CD14-positive monocyte (primary cell): ENCODE data around the gene CALML5. TPM values are rescaled to one million over a fixed set of nuclear protein-coding genes. Genes with fewer than 3 reads are reported as not detected.

ENCODE experiments used
- DNase-seq, 3 donors: peaks; one replicate each; pipeline ENCODE4 v3.0.0-alpha.2; 2011 to 2022
- H2AFZ ChIP-seq: 2 replicates; pipeline ENCODE4 v1.6.0; 2012; ENCODE audit warnings: mild to moderate bottlenecking, low read depth, low read length, inconsistent platforms; ENCODE audit not compliant: insufficient read depth, poor library complexity, severe bottlenecking
- H3K27ac ChIP-seq, 2 donors: 1 replicate in 1 of 2; 2 replicates in 1 of 2; pipeline ENCODE4 v1.5.1; 2012 to 2013; ENCODE audit warnings: low read length in 2 of 2, control low read depth in 1 of 2, inconsistent platforms in 1 of 2, low read depth in 1 of 2, mild to moderate bottlenecking in 1 of 2
- H3K27me3 ChIP-seq, 2 donors: one replicate each; pipeline versions ENCODE4 v1.6.0 to v1.6.1; 2011 to 2013; ENCODE audit warnings: low read length in 2 of 2; ENCODE audit not compliant: control insufficient read depth in 2 of 2, insufficient read depth in 2 of 2
- H3K36me3 ChIP-seq, 2 donors: replicated peaks in 1 of 2; 1 replicate in 1 of 2; 2 replicates in 1 of 2; pipeline versions ENCODE4 v1.5.1 to v1.6.1; 2012 to 2013; ENCODE audit warnings: low read length in 2 of 2, control low read depth in 1 of 2, inconsistent platforms in 1 of 2, mild to moderate bottlenecking in 1 of 2; ENCODE audit not compliant: insufficient read depth in 2 of 2, control insufficient read depth in 1 of 2
- H3K4me1 ChIP-seq, 2 donors: 1 replicate in 1 of 2; 2 replicates in 1 of 2; pipeline versions ENCODE4 v1.5.1 to v1.6.1; 2012 to 2013; ENCODE audit warnings: low read length in 2 of 2, control low read depth in 1 of 2, inconsistent platforms in 1 of 2, mild to moderate bottlenecking in 1 of 2, moderate library complexity in 1 of 2; ENCODE audit not compliant: insufficient read depth in 2 of 2, control insufficient read depth in 1 of 2
- H3K4me2 ChIP-seq: replicated peaks from 2 replicates; pipeline ENCODE3; 2012; ENCODE audit warnings: low read length, moderate library complexity, mild to moderate bottlenecking; ENCODE audit not compliant: poor library complexity, severe bottlenecking; ENCODE audit errors: extremely low read depth
- H3K4me3 ChIP-seq, 3 experiments: fragments of 200-600 bp in 1 of 3; sonication (generic) in 1 of 3; replicated peaks in 1 of 3; 1 replicate in 2 of 3; 2 replicates in 1 of 3; pipeline ENCODE4 v1.5.1; 2011 to 2013; ENCODE audit warnings: low read length in 3 of 3, mild to moderate bottlenecking in 3 of 3, control low read depth in 2 of 3, low read depth in 2 of 3, inconsistent platforms in 1 of 3, moderate library complexity in 1 of 3
- H3K79me2 ChIP-seq: 2 replicates; pipeline ENCODE4 v1.6.0; 2012; ENCODE audit warnings: mild to moderate bottlenecking, control low read depth, inconsistent platforms, low read length, moderate library complexity; ENCODE audit not compliant: insufficient read depth
- H3K9ac ChIP-seq: 2 replicates; pipeline ENCODE4 v1.6.0; 2017; ENCODE audit warnings: low read length, mild to moderate bottlenecking; ENCODE audit not compliant: insufficient read depth, poor library complexity, severe bottlenecking
- H3K9me3 ChIP-seq, 2 donors: replicated peaks in 1 of 2; 1 replicate in 1 of 2; 2 replicates in 1 of 2; pipeline versions ENCODE4 v1.5.1 to v1.6.1; 2012 to 2013; ENCODE audit warnings: low read length in 2 of 2, control low read depth in 1 of 2; ENCODE audit not compliant: control insufficient read depth in 1 of 2, insufficient read depth in 1 of 2
- H4K20me1 ChIP-seq: 2 replicates; pipeline ENCODE4 v1.6.0; 2012; ENCODE audit warnings: mild to moderate bottlenecking, low read length, control low read depth, moderate library complexity; ENCODE audit not compliant: insufficient read depth
- H3K27ac Mint-ChIP-seq, 7 donors: one replicate each; pipeline ENCODE4 v1.8.0; 2020; ENCODE audit warnings: mild to moderate bottlenecking in 7 of 7, mixed read lengths in 7 of 7, moderate library complexity in 6 of 7, inconsistent platforms in 2 of 7
- H3K27me3 Mint-ChIP-seq, 3 donors: one replicate each; pipeline ENCODE4 v1.8.0; 2021 to 2022; ENCODE audit warnings: low read depth in 3 of 3, mild to moderate bottlenecking in 3 of 3, mixed read lengths in 3 of 3, moderate library complexity in 3 of 3, inconsistent platforms in 1 of 3
- H3K36me3 Mint-ChIP-seq, 2 donors: one replicate each; pipeline ENCODE4 v1.8.0; 2020; ENCODE audit warnings: mixed read lengths in 2 of 2, inconsistent platforms in 1 of 2, mild to moderate bottlenecking in 1 of 2
- H3K4me1 Mint-ChIP-seq: one replicate; pipeline ENCODE4 v1.8.0; 2020; ENCODE audit warnings: mild to moderate bottlenecking, mixed read lengths
- H3K4me3 Mint-ChIP-seq, 2 donors: one replicate each; pipeline ENCODE4 v1.8.0; 2020; ENCODE audit warnings: mild to moderate bottlenecking in 2 of 2, mixed read lengths in 2 of 2, moderate library complexity in 1 of 2
- H3K9me3 Mint-ChIP-seq, 7 donors: one replicate each; pipeline ENCODE4 v1.8.0; 2020 to 2022; ENCODE audit warnings: mixed read lengths in 7 of 7, mild to moderate bottlenecking in 6 of 7, moderate library complexity in 6 of 7, inconsistent platforms in 2 of 7
- WGBS: methylation state at CpG from one replicate; pipeline ENCODE4 v1.1.5; 2013; ENCODE audit warnings: missing lambda C conversion rate; ENCODE audit not compliant: insufficient coverage; 5-methylcytosine and 5-hydroxymethylcytosine counted together
- intact Hi-C, 2 donors: fragments of 100-400 bp; cut with micrococcal nuclease; formaldehyde crosslinking; loops; one replicate each; pipeline versions ENCODE4 v1.15.0 to v1.15.1; 2023
- polyA plus RNA-seq, 3 donors: library from polyadenylated mRNA; depleted of rRNA in 1 of 3; unstranded in 2 of 3; stranded (reverse) in 1 of 3; fragments of 300-500 nt in 2 of 3; fragments of >200 nt in 1 of 3; fragmentation: Illumina TruSeq in 2 of 3; gene quantifications; 1 replicate in 2 of 3; 2 replicates in 1 of 3; pipeline ENCODE4 v1.2.3, GENCODE V29; 2012 to 2021
- TF ChIP-seq, protein P1 (sequence below): fragments of 200-600 bp; IDR thresholded peaks from one replicate; pipeline ENCODE4 v1.8.0; 2022; ENCODE audit warnings: antibody characterized with exemption, mild to moderate bottlenecking

The CALML5 gene
- polyA plus RNA-seq, 3 donors = not detected

DNA sequence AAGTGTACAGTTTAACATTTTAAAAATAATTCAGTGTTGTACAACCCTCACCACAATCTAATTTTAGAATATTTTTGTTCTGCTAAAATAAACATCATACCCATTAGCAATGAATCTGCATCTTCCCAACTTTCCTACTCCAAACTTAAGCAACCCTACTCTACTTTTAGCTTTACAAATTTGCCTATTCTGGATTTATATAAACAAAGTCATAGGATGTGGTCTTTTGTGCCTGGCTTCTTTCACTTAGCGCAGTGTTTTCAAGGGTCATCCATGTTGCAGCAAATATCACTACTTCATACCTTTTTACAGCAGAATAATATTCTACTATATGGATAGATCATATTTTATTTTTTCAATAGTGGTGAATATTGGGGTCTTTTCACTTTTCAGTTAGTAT is 44.3 kb upstream of the CALML5 start:
- peaks cover 3 to 11% of the 10 kb centered on the region in 2 donors for H3K9me3 ChIP-seq
- H2AFZ ChIP-seq = no peak overlapping the region
- no peak overlapping the region for H3K27ac ChIP-seq
- H3K36me3 ChIP-seq = no peaks in the 10 kb centered on the region
- no peak overlapping the region for H3K4me3 Mint-ChIP-seq
- no peaks in the 10 kb centered on the region for H3K36me3 Mint-ChIP-seq
- no peak for DNase-seq
- H3K27ac Mint-ChIP-seq = no peak overlapping the region
- no peaks in the 10 kb centered on the region for H3K27me3 ChIP-seq
- H3K79me2 ChIP-seq = no peaks in the 10 kb centered on the region
- H3K4me3 ChIP-seq = no peak overlapping the region
- H3K9me3 Mint-ChIP-seq = peaks cover 2 to 12% (median 7%) of the 10 kb centered on the region in 7 donors
- TF ChIP-seq, protein P1, sequence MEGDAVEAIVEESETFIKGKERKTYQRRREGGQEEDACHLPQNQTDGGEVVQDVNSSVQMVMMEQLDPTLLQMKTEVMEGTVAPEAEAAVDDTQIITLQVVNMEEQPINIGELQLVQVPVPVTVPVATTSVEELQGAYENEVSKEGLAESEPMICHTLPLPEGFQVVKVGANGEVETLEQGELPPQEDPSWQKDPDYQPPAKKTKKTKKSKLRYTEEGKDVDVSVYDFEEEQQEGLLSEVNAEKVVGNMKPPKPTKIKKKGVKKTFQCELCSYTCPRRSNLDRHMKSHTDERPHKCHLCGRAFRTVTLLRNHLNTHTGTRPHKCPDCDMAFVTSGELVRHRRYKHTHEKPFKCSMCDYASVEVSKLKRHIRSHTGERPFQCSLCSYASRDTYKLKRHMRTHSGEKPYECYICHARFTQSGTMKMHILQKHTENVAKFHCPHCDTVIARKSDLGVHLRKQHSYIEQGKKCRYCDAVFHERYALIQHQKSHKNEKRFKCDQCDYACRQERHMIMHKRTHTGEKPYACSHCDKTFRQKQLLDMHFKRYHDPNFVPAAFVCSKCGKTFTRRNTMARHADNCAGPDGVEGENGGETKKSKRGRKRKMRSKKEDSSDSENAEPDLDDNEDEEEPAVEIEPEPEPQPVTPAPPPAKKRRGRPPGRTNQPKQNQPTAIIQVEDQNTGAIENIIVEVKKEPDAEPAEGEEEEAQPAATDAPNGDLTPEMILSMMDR = no peak
- peaks cover 0 to 1% (median 0%) of the 10 kb centered on the region in 3 donors for H3K27me3 Mint-ChIP-seq
- no peak overlapping the region for H3K4me2 ChIP-seq
- intact Hi-C loops = no loop called here
- H4K20me1 ChIP-seq = no peaks in the 10 kb centered on the region
- WGBS = no CpG with 5 or more reads among the region's 1 CpG
- H3K4me1 Mint-ChIP-seq = peaks cover 29% of the 10 kb centered on the region
- H3K4me1 ChIP-seq = peaks cover 17 to 28% of the 10 kb centered on the region in 2 donors
- H3K9ac ChIP-seq = no peak overlapping the region

DNA sequence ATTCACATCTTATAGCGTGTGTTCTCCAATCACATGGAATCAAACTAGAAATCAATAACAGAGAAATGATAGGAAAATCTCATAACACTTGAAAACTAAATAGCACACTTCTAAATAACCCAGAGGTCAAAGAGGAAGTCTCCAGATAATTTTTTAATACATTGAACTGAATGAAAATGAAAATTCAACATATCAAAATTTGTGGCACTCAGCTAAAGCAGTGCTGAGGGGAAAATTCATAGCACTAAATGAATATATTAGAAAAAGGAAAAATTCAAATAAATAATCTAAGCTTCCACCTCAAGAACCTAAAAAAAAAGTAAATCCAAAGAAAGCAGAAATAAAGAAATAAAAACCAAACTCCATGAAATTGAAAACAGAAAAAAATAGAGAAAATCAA is 42.7 kb upstream of the CALML5 start:
- TF ChIP-seq, protein P1 = no peak
- Mint-ChIP-seq H3K27me3 (peaks cover 0 to 5% (median 2%) of the 10 kb centered on the region in 3 donors), H3K9me3 (peaks cover 2 to 12% (median 7%) of the 10 kb centered on the region in 7 donors), H3K4me3 (no peak overlapping the region), H3K4me1 (peaks cover 29% of the 10 kb centered on the region), H3K36me3 (no peaks in the 10 kb centered on the region), H3K27ac (no peak overlapping the region)
- H3K36me3 ChIP-seq = no peaks in the 10 kb centered on the region
- H3K27ac ChIP-seq = no peak overlapping the region
- no peak overlapping the region for H3K9ac ChIP-seq
- no peaks in the 10 kb centered on the region for H3K79me2 ChIP-seq
- no peak for DNase-seq
- H3K27me3 ChIP-seq = no peaks in the 10 kb centered on the region
- H3K4me1 ChIP-seq = peaks cover 6 to 13% of the 10 kb centered on the region in 2 donors
- no CpG with 5 or more reads among the region's 1 CpG for WGBS
- no peak overlapping the region for H3K4me2 ChIP-seq
- no peaks in the 10 kb centered on the region for H4K20me1 ChIP-seq
- H3K9me3 ChIP-seq = peaks cover 3 to 11% of the 10 kb centered on the region in 2 donors
- intact Hi-C loops = no loop called here
- no peak overlapping the region for H3K4me3 ChIP-seq
- no peak overlapping the region for H2AFZ ChIP-seq
